Endothelial cell of umbilical vein (primary cell): ENCODE results near the gene FHIT. TPM values are rescaled to one million over a fixed set of nuclear protein-coding genes. Genes with fewer than 3 reads are reported as not detected.

Source experiments
- BruUV-seq: library from RNA; stranded (reverse); fragments of 400-500 nt; replicated peaks from 2 replicates; lab custom pipeline; 2021; lab: Mats Ljungman, UMichigan
- CTCF ChIA-PET: fragments of 300-600, 350-600 bp; sonication (Branson Sonifier 250); formaldehyde crosslinking; loops from one replicate; lab custom pipeline; 2021; ENCODE audit warnings: antibody characterized with exemption, inconsistent platforms; lab: Charles Lee
- POLR2A ChIA-PET: fragments of 300-600, 350-600 bp; sonication (Branson Sonifier 250); formaldehyde crosslinking; loops from one replicate; lab custom pipeline; 2021; ENCODE audit warnings: antibody characterized with exemption, inconsistent platforms; lab: Charles Lee
- DNase-seq: peaks from one replicate; pipeline ENCODE4 v3.0.0-alpha.2; 2011; ENCODE audit warnings: low read depth, low spot score
- FAIRE-seq: peaks from 2 replicates; lab custom pipeline; 2011; peaks lifted over from hg19 to GRCh38; lab: Jason Lieb, UNC
- H2AFZ ChIP-seq: 2 replicates; pipeline ENCODE4 v1.6.0; 2012; ENCODE audit warnings: low read depth, low read length, control low read depth, inconsistent platforms
- H3K27ac ChIP-seq: 2 replicates; pipeline ENCODE4 v1.5.1; 2011; ENCODE audit warnings: low read depth, mild to moderate bottlenecking, control low read depth, low read length, moderate library complexity; ENCODE audit not compliant: insufficient read depth
- H3K27me3 ChIP-seq, 2 experiments: 2 replicates each; pipeline versions ENCODE4 v1.6.0 to v1.6.1; 2011; ENCODE audit warnings: low read length in 2 of 2, mixed read lengths in 1 of 2; ENCODE audit not compliant: control insufficient read depth in 2 of 2, insufficient read depth in 2 of 2
- H3K36me3 ChIP-seq, 2 experiments: 2 replicates in 1 of 2; 3 replicates in 1 of 2; pipeline ENCODE4 v1.5.1; 2011; ENCODE audit warnings: low read length in 2 of 2, mild to moderate bottlenecking in 1 of 2, moderate library complexity in 1 of 2; ENCODE audit not compliant: control insufficient read depth in 2 of 2, insufficient read depth in 2 of 2; ENCODE audit errors: extremely low read depth in 1 of 2
- H3K4me1 ChIP-seq: 3 replicates; pipeline ENCODE4 v1.5.1; 2011; ENCODE audit warnings: mild to moderate bottlenecking, low read length; ENCODE audit not compliant: control insufficient read depth, insufficient read depth; ENCODE audit errors: extremely low read depth
- H3K4me2 ChIP-seq: 2 replicates; pipeline ENCODE4 v1.6.1; 2011; ENCODE audit warnings: low read length, control low read depth, mixed read lengths; ENCODE audit not compliant: insufficient read depth
- H3K4me3 ChIP-seq, 3 experiments: fragments of 200-600 bp in 1 of 3; sonication (generic), shearing (Covaris generic) in 1 of 3; replicated peaks in 1 of 3; 2 replicates each; pipeline ENCODE4 v1.5.1; 2011 to 2016; ENCODE audit warnings: control low read depth in 3 of 3, low read length in 3 of 3, mild to moderate bottlenecking in 2 of 3, inconsistent platforms in 1 of 3, low read depth in 1 of 3, moderate library complexity in 1 of 3; ENCODE audit not compliant: insufficient read depth in 1 of 3
- H3K79me2 ChIP-seq: 2 replicates; pipeline ENCODE4 v1.6.0; 2012; ENCODE audit warnings: low read length, inconsistent platforms; ENCODE audit not compliant: control insufficient read depth, insufficient read depth
- H3K9ac ChIP-seq: replicated peaks from 2 replicates; pipeline ENCODE3; 2011; ENCODE audit warnings: low read length, control low read depth; ENCODE audit not compliant: insufficient read depth; ENCODE audit errors: extremely low read depth
- H3K9me1 ChIP-seq: replicated peaks from 3 replicates; pipeline ENCODE4 v1.6.0; 2011; ENCODE audit warnings: mild to moderate bottlenecking, low read length; ENCODE audit not compliant: control insufficient read depth, insufficient read depth; ENCODE audit errors: extremely low read depth
- H3K9me3 ChIP-seq: replicated peaks from 2 replicates; pipeline ENCODE4 v1.5.1; 2012; ENCODE audit warnings: low read length, inconsistent platforms; ENCODE audit not compliant: control insufficient read depth, insufficient read depth
- H4K20me1 ChIP-seq: replicated peaks from 2 replicates; pipeline ENCODE3; 2011; ENCODE audit warnings: mild to moderate bottlenecking, low read length; ENCODE audit not compliant: control insufficient read depth, insufficient read depth; ENCODE audit errors: extremely low read depth
- CTCF ChIP-seq, 2 donors: IDR thresholded peaks; 1 replicate in 1 of 2; 2 replicates in 1 of 2; pipeline ENCODE4 v1.5.1; 2011; ENCODE audit warnings: low read length in 2 of 2, mild to moderate bottlenecking in 2 of 2, moderate library complexity in 2 of 2, control low read depth in 1 of 2, inconsistent platforms in 1 of 2, low read depth in 1 of 2; ENCODE audit not compliant: insufficient read depth in 1 of 2; ENCODE audit errors: extremely low read depth in 1 of 2
- EZH2 ChIP-seq: IDR thresholded peaks from 2 replicates; pipeline ENCODE4 v1.6.1; 2012; ENCODE audit warnings: borderline replicate concordance, low read depth, mild to moderate bottlenecking, moderate library complexity, low read length, inconsistent platforms; ENCODE audit not compliant: severe bottlenecking
- FOS ChIP-seq: IDR thresholded peaks from 2 replicates; pipeline ENCODE4 v1.6.1; 2011; ENCODE audit warnings: mild to moderate bottlenecking, low read length, moderate library complexity, borderline replicate concordance; ENCODE audit not compliant: insufficient read depth
- GATA2 ChIP-seq: IDR thresholded peaks from 2 replicates; pipeline ENCODE4 v1.7.0; 2011; ENCODE audit warnings: low read depth, mild to moderate bottlenecking, moderate library complexity, mixed read lengths, low read length; ENCODE audit not compliant: insufficient read length, insufficient read depth
- JUN ChIP-seq: IDR thresholded peaks from 2 replicates; pipeline ENCODE4 v1.6.1; 2011; ENCODE audit warnings: borderline replicate concordance, low read depth; ENCODE audit not compliant: insufficient read length, insufficient read depth
- MAX ChIP-seq: IDR thresholded peaks from 2 replicates; pipeline ENCODE4 v1.6.1; 2011; ENCODE audit not compliant: insufficient read depth, insufficient read length
- MYC ChIP-seq: IDR thresholded peaks from one replicate; pipeline ENCODE4 v1.6.1; 2011; ENCODE audit warnings: mild to moderate bottlenecking, low read depth, low read length
- POLR2A ChIP-seq: IDR thresholded peaks from 2 replicates; pipeline ENCODE4 v1.6.1; 2012; ENCODE audit warnings: low read depth, mild to moderate bottlenecking, control low read depth, low read length
- POLR2AphosphoS5 ChIP-seq: IDR thresholded peaks from 2 replicates; pipeline ENCODE4 v1.6.1; 2012; ENCODE audit warnings: low read depth, mild to moderate bottlenecking, control low read depth, low read length, moderate library complexity; ENCODE audit not compliant: insufficient read depth
- dilution Hi-C: fragments of 300-500 bp; cut with MboI; formaldehyde crosslinking; loops from one replicate; pipeline ENCODE4 v1.15.0; 2019; ENCODE audit warnings: low sequenced_read_pairs; ENCODE audit not compliant: extremely low pct_ligation_motif_present
- intact Hi-C: fragments of 100-400 bp; cut with micrococcal nuclease; formaldehyde crosslinking; loops from one replicate; pipeline ENCODE4 v1.10.0; 2022
- polyA plus RNA-seq, 4 experiments: library from polyadenylated mRNA; depleted of rRNA in 3 of 4; stranded (reverse) in 3 of 4; unstranded in 1 of 4; fragments of >200 nt; gene quantifications; 2 replicates each; pipeline versions ENCODE4 v1.2.1 to v1.2.3, GENCODE V29; 2011 to 2012; ENCODE audit warnings: missing spikeins in 1 of 4
- total RNA-seq: library from RNA; stranded (reverse); gene quantifications from 2 replicates; pipeline ENCODE4 v1.2.3, GENCODE V29; 2021

The FHIT gene
- total and polyA plus RNA-seq, 2 donors (not counting 3 experiments of a cell fraction or from before 2014, with no cell fraction given) = 0.47 to 2.2 TPM

- H3K27ac ChIP-seq = no peak overlapping the region
- intact Hi-C loops (no loop called here), dilution Hi-C loops (no loop called here)
- no peaks in the 10 kb centered on the region for H3K4me1 ChIP-seq
- H3K9me3 ChIP-seq = no peaks in the 10 kb centered on the region
- FAIRE-seq (no peak), DNase-seq (no peak)
- TF ChIP-seq POLR2A (no peak), CTCF (IDR thresholded peaks at IDR 0.05; ENCODE audit: extremely low read depth in 1 of 2, insufficient read depth in 1 of 2, low read depth in 1 of 2, low read length in 2 of 2) (no peak), POLR2AphosphoS5 (no peak), FOS (no peak), MAX (no peak), MYC (no peak), GATA2 (no peak), JUN (no peak), EZH2 (no peak)
- ChIA-PET POLR2A (no interaction called here), CTCF (no interaction called here)
- H4K20me1 ChIP-seq = no peaks in the 10 kb centered on the region
- no peak overlapping the region for H3K4me3 ChIP-seq
- H3K79me2 ChIP-seq = no peaks in the 10 kb centered on the region
- no peaks in the 10 kb centered on the region for H3K36me3 ChIP-seq
- H3K4me2 ChIP-seq = no peak overlapping the region
- BruUV-seq = no TSS peak
- no peaks in the 10 kb centered on the region for H3K27me3 ChIP-seq
- no peak overlapping the region for H3K9ac ChIP-seq
- H3K9me1 ChIP-seq = no peaks in the 10 kb centered on the region
- no peak overlapping the region for H2AFZ ChIP-seq
Measured at GRCh38 chr3:61146010-61146890, 105.0 kb downstream of the FHIT start.
